Activated CD4-positive, alpha-beta T cell treated with anti-CD3 and anti-CD28 coated beads for 24 hours (primary cell): ENCODE data around the gene PUS1.

Experiments used
- DNase-seq, 2 donors: peaks; one replicate each; pipeline ENCODE4 v3.0.0-alpha.2; 2020; ENCODE audit warnings: low read depth in 2 of 2

The PUS1 gene

DNA sequence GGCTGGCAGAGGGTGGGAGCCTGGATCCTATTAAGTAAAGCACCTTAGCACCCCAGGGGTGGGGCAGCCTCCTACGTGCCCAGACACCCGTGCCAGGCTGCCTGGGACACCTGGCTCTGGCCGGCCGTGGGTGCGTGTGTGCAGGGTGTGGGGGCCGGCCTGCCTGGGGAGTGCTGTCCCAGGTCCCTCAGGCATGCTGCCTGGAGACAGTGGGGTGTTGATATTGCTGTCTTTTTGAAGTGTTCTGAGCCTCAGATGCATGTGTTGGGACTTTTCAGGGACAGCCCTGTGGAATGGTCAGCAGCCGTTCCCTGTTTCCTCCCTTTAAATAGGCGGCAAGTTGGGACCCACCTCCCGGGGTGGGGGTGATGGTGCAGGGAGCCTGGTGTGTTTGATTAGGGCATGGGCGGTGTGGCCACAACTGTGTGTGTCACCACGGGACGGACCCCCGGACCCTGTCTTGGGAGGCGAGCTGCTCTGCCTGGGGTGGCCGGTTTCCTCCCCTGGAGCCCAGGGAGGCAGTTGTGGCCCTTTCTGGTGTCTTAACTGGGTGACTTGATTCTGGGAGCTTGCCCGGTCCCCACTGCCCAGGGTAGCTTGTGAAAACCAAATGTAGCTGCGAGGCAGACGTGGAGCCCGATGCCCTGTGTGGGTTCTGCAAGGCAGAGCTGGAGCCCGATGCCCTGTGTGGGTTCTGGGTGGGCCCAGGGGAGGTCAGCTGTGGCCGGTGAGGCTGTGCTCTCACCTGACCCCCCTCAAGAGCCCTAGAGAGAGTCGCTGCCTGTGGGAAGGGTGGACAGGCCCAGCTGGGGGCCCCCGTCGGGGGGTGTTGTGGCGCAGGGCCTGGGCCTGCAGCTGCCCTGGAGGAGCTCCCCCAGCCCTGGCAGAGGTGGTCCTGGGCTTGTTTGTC lies 26.5 kb upstream of the PUS1 start:
- DNase-seq: no peak

DNA sequence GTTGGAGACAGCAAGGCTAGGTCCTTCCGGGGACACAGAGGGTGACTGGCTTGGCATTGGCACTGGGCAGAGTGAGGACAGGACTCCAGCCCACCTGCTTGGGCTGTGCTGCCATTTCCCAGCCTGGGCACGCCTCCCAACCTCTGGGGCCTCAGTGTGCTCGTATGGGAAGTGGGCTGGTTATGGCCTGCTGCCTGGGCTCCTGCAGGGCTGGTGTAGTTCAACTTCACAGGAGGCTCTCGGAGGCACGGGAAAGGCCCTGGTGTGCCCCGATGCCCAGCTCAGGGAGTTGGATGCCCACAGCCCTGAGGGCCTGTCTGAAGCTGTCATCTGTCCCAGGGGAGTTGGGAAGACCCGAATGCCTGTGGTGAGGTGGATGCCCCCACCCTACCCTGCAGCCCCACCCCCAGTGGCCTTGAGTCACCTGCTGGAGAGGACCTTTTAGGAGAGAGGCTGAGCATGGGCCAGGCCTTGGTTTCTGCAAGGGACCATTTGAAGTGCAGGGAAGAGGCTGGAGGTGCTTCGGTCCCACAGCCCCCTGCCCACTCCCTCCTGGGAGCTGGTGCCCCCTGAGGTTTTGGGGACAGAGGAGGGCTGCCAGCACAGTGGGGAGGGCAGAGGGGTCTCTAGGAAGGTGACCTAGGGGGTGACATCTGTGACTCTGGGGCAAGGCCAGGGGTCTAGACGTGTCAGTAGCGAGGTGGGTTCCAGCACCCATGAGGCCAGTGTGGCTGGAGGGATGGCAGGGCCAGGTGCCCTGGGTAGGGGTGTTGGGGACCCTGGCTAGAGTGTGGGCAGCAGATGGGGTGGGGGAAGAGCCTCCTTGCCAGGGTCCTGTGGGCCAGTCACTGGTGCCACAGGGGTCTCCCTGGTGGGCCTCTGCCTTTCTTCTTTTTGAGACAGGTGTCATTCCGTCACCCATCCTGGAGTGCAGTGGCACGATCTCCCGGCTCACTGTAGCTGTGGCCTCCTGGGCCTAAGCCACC lies 25.5 kb upstream of the PUS1 start:
- DNase-seq: no peak

DNA sequence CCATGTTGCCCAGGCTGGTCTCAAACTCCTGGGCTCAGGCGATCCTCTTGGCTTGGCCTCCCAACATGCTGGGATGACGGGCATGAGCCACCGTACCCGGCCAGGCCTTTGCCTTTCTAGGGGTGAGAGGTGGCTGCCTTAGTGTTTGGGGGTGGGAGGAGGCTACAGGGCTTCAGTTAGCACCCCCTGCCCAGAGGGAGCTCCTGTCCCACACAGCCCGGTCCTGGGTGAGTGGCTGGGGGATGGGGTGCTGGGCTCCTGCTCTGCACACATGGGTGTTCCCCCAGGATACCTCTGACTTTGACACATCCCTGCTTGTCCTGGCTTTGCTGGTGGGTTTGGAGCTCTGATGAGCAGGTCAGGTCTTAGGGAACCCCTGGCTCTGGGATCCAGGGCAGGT lies 24.7 kb upstream of the PUS1 start:
- DNase-seq: no peak

DNA sequence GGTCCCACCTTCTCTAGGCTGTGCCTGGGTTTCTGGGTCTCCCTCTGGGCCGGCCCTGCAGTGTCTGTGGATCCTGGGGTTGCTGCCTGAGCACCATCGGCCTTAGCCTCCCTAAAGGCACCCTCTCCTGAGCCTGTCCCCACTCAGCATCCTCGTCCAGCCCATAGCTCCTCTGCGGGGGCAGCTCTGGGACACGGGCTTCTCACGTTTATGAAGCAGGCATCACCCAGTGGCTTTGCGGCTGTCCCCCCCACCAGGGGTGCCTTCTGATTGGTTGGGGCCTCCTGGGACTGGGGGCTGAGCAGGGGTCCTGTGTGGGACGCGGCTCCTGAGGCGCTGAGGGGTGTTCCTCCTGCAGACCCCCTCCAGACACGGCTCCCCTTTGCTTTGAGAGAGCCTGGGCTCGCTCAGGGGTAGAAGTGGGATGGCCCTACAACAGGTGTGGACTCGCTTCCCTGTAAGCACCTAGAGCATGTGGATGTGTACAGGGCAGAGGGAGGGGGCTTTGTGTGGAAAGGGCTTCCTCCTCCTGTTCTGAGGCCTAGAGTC lies 23.9 kb upstream of the PUS1 start:
- DNase-seq: no peak

DNA sequence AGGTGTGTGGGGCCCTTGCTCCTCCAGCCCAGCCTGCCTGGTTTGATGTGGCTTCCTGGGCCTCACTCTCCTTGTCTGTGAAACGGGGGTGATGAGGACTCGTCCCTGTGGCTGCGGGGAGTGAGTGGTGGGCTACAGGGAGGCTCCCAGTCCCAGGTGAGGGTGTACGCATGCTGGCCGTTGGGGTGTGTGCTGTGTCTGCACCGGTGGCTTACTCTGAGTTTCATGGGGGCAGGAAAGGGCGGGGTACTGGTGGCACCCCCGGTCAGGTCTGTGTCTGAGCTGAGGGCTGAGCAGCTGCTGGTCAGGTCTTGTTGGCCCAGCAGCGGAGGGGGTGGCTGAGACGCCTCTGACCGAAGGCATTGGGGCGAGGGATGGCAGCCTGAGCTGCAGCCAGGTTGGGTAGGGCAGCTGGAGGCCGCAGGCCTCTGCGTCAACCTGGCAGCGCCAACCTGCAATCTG lies 23.4 kb upstream of the PUS1 start:
- no peak for DNase-seq

DNA sequence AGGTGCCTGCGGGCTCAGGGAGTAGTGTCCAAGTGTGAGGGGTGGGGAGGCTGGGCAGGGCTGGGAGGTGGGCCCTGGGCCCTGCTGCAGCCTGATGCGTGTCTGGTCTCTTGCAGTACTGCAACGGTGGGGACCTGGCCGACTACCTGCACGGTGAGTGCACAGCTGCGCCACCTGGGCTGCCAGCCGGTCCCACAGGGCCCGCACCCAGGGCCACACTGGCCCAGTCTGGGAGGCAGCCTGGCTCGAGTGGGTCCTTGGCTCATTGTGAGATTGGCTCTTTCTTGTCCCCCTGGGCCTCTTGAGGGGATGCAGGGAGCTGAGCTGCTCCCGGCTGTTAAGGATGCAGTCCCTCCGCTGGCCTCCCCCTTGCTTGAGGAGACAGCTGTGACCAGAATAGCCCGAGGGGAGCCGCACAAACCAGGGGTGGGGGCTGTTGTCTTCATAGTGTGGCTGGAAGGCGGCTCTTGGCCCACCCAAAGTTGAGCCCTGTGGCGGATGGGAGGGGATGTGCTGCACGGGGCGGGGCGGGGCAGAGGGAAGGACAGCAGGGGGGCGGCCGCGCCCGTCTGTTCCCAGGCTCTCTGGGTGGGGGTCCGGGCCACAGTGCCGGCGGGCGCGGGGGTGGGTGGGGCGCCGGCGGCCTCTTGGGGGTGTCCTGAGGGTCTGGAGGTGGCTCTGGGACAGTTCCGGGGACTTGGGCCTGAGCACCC lies 21.5 kb upstream of the PUS1 start:
- no peak for DNase-seq

DNA sequence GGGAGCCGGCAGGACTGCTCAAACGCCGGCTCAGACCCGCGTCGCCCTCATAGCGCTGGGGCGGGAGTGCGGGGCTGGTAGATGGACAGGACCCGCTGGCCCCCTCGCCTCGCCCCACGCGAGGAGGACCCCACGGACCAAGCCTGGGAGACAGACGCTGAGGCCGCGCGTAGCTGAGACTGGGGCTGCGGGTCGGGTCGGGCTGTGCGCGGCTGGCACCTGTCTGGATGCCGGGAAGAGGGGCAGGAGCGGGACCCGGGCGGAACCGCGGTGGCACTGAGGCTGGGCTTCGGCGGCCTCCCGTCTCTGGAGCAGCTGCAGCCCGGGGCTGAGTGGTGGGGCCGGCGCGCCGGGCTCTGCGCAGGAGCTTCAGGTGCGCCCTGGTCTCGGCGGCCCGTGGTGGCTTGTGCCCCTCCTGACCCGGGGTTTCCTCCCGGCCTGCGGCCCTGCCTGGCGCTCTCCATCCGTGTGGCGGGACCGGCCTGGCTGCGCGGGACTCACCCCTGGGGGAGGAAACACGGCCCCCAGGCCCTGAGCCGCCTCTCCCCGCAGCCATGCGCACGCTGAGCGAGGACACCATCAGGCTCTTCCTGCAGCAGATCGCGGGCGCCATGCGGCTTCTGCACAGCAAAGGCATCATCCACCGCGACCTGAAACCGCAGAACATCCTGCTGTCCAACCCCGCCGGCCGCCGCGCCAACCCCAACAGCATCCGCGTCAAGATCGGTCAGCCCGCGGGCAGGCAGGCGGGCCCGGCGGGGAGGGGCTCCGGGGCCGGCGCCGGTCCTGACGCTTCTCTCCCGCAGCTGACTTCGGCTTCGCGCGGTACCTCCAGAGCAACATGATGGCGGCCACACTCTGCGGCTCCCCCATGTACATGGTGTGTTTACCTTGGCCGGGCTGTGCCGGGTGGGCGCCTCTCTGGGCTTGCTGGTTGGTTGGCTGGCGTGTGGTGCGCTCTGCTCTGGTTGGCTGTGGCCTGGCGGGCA lies 20.7 kb upstream of the PUS1 start:
- no peak for DNase-seq

DNA sequence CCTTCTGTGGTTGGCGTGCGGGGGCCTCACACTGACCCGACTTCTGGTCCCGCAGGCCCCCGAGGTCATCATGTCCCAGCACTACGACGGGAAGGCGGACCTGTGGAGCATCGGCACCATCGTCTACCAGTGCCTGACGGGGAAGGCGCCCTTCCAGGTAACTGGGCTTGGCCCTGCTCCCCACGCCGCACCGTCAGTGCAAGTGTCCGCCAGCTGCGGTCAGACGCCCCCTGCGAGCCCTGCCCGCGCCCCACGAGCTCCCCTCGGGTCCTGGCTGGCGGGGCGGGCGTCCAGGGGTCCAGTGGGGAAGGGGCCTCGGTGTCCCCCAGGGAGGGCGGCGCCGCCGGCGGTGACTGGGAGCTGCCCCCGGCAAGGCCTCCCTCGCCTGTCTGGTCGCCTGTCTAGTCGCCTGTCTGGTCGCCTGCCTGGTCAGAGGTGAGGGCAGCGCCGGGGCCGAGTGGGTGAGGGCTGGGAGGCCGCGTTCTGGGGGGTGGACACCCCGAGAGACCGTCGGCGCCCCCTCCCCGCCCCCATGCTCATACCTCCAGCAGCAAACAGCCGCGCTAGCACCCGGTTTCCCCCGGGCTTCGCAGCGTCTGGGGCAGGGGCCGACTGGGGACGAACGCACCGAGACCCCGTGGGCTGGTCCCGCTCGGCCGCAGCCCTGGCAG lies 19.9 kb upstream of the PUS1 start:
- no peak for DNase-seq

DNA sequence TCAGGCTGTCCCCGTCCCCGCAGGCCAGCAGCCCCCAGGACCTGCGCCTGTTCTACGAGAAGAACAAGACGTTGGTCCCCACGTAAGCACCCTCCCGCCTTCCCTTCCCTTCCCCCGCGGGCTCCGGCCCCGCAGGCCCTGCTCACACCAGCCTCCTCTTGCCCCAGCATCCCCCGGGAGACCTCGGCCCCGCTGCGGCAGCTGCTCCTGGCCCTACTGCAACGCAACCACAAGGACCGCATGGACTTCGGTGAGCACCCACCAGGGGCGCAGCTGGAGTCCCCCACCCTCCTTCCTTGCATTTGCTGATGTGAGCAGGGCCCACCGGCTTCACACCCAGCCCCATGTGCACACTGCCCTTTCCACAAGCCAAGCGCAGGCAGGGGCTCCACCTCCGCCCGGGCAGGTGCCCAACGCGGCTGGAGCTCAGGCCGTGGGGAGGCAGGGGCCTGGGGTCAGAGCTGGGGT lies 19.3 kb upstream of the PUS1 start:
- no peak for DNase-seq

DNA sequence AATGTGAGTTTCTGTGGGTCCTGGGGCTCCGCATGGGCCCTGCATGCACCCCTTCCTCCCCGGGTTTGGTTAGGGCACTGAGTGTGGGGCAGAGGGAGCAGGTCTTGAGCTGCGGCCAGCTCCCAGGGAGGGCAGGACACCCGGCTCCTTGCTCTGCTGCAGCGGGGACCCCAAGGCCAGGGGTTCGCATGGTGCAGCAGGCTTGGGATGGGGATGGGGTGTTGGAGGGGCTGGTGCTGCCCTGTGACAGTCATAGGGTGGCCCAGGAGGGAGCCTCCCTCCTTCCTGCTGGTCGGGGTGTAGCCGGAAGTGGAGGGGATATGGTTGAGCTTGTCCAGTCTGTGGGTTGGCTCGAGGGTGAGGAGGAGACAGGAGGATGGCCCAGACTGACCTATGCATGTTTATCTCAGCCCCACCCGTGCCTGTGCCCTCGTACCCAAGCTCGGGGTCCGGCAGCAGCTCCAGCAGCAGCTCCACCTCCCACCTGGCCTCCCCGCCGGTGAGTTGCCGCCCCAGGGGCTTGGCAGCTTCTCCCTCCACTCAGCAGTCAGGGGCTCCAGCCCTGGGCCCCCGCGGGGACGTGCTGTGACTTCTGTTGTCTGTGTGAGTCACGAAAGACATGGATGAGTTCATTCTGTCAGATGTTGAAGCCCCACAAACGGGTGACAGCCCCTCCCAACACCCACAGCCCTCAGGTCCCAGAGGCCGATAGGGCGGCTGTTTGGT lies 18.6 kb upstream of the PUS1 start:
- DNase-seq: no peak

DNA sequence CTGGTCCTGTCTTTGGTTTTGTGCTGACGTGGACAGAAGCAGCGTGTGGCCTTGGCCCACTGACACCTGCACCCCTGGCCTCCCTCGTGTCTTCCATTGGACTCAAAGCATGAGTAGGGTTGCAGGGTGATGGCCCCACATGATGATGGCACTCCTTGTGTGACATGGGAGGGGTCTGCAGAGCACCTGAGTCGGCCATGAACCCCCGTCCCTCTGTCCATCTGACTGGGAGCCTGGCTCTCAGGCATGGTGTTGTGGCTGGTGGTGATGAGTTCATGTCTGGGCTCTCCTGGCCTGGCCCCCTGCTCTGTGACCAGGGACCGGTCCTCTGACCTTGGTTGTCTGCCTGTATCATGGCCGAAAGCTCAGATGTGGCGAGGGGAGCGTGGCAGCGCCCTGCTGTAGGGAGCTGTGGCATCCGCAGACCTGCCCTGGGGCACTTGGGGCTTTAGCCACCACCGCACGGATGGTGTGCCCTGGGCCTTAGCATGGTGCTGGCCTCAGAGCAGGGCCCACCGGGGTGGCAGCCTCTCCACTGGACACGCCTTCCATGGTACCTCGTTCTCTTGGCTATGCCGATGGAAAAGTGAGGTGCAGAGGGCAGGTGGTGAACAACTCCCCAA lies 17.9 kb upstream of the PUS1 start:
- no peak for DNase-seq

DNA sequence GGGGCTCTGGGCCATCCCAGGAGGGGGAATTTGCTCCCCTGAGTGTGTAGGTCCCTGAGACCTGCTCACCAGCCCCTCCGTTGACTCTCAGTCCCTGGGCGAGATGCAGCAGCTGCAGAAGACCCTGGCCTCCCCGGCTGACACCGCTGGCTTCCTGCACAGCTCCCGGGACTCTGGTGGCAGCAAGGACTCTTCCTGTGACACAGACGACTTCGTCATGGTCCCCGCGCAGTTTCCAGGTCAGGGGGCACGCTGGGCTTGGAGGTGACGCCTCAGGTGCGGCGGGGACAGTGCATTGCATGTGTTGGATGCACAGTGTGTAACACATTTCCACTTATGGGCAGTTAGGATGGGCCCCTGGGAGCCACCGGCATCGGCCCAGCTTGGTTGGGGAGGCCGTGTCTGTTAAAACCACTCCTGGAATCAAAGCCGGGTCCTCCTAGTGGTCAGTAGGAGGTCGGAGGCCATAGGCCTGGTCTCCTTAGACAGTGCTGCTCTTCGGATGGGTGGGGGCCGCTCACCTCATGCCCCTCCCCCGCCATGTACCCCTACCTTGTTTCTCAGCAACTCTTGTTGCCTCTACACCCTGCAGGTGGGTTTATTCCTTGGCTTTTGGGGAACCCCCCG lies 17.1 kb upstream of the PUS1 start:
- no peak for DNase-seq

DNA sequence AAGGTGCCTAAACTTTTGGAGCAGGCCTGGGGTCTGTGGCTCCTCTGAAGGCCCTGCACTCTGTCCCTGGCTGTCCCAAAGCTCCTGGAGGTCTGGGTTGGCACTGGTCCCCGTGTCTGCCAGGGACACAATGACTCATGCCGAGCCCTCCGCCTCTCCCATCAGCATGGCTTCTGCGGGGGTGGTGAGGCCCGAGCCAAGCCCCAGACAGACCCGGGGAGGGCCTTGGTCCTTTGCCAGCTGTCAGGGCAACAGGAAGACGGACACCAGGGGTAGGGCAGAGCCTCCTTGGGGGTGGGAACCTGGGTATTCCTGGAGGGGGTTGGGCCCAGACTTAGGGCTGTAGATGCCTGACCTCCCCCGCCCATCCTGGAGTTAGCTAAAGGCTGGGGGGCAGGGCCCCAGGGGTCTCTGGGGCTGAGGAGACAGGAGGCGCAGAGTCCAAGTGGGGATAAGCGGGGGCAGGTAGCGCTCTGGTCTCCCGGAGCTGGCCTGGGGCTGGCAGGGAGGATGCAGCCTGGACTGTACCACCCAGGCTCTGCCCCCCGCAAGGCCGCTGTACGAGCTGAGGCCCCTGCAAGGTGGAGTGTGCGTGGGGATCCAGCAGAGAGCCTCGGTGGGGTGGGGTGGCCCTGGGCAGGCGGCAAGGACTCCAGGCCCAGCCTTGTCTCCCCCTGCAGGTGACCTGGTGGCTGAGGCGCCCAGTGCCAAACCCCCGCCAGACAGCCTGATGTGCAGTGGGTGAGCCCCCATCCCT lies 16.4 kb upstream of the PUS1 start:
- DNase-seq: no peak

DNA sequence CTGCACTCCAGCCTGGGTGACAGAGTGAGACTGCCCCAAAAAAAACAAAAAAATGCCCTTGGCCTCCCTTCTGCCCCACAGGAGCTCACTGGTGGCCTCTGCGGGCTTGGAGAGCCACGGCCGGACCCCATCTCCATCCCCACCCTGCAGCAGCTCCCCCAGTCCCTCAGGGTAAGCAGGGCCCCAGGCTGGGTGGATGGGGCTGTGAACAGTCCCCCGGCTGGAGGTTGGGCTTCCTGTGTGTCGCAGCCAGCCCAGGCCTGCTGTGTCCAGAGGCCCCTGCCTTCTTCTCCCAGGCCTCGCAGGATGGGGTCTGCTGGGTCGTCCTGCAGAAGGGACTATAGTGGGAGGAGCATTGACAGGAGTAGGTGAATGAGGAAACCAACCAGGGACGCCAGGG lies 15.4 kb upstream of the PUS1 start:
- no peak for DNase-seq

DNA sequence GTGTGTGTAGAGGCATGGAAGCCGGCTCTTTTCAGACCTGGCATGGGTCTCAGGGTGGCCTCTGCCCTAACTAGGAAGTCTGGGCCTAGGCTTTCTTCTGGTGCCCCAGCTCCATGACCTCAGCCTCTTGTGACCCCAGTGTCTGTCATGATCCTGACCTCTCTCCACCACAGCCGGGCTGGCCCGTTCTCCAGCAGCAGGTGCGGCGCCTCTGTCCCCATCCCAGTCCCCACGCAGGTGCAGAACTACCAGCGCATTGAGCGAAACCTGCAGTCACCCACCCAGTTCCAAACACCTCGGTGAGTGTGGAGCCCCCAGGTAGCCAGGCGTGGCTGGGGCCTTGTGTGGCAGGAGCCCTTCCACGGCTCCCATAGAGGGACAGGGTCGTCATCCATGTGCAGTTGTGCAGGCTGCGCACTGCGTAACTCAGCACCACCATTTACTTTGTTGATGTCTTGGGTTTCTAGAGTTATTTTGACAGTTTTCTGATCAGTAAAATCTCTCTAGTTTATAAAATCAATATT lies 14.8 kb upstream of the PUS1 start:
- no peak for DNase-seq

DNA sequence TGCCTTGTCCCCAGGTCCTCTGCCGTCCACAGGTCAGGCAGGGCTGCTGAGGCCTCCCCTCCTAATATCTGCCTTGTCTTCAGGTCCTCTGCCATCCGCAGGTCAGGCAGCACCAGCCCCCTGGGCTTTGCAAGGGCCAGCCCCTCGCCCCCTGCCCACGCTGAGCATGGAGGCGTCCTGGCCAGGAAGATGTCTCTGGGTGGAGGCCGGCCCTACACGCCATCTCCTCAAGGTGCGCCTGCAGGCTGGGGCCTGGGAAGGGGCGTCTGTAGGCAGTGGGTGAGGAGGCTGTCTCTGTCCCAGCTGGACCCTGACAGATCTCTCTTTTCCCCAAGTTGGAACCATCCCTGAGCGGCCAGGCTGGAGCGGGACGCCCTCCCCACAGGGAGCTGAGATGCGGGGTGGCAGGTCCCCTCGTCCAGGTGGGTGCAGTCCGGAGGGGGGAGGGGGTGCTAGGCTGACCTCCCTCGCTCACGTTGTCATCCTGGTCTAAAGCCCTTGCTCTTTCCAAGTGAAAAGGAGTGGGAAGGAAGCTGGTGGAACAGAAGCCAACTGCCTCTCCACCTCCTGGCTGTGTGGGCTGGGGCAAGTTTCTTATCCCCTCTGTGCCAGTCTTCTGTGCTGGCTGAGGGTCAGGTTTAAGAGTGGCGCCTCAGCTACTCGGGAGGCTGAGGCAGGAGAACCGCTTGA lies 13.9 kb upstream of the PUS1 start:
- no peak for DNase-seq
